IPS DF 6.9 (cell line): ENCODE data around the gene ALDH1A3.

Source experiments
- DNase-seq: peaks from one replicate; pipeline ENCODE4 v3.0.0-alpha.2; 2013; ENCODE audit warnings: low read depth, low spot score
- H3K27ac ChIP-seq: one replicate; pipeline ENCODE4 v1.5.1; 2013; ENCODE audit warnings: low read length, control low read depth
- H3K27me3 ChIP-seq: 2 replicates; pipeline ENCODE4 v1.6.1; 2013; ENCODE audit warnings: mild to moderate bottlenecking, low read length; ENCODE audit not compliant: control insufficient read depth, insufficient read depth
- H3K36me3 ChIP-seq: 2 replicates; pipeline ENCODE4 v1.6.1; 2013; ENCODE audit warnings: low read length; ENCODE audit not compliant: control insufficient read depth, insufficient read depth
- H3K4me1 ChIP-seq: 2 replicates; pipeline ENCODE4 v1.6.1; 2013; ENCODE audit warnings: low read length; ENCODE audit not compliant: control insufficient read depth, insufficient read depth
- H3K4me3 ChIP-seq: 2 replicates; pipeline ENCODE4 v1.5.1; 2013; ENCODE audit warnings: mild to moderate bottlenecking, low read length
- H3K9me3 ChIP-seq: 2 replicates; pipeline ENCODE4 v1.6.1; 2013; ENCODE audit warnings: low read length, inconsistent platforms; ENCODE audit not compliant: control insufficient read depth, insufficient read depth
- WGBS: extraction: QIAGEN DNeasy Blood & Tissue Kit; methylation state at CpG from one replicate; pipeline ENCODE4 v1.1.7; 2013; ENCODE audit warnings: mixed read lengths, missing lambda C conversion rate; ENCODE audit not compliant: insufficient read length, insufficient coverage; 5-methylcytosine and 5-hydroxymethylcytosine counted together

The ALDH1A3 gene

GRCh38 chr15:100926971-100927756 is 47.5 kb downstream of the ALDH1A3 start:
- Histone ChIP-seq H3K36me3 (no peaks in the 10 kb centered on the region), H3K9me3 (no peaks in the 10 kb centered on the region), H3K4me1 (peaks cover 4% of the 10 kb centered on the region; the same call in 1 of the 2 replicates), H3K4me3 (no peak overlapping the region), H3K27ac (no peak overlapping the region), H3K27me3 (no peaks in the 10 kb centered on the region)
- no peak for DNase-seq
- WGBS = no CpG with 5 or more reads among the region's 11 CpGs

GRCh38 chr15:100928632-100929280 is 49.1 kb downstream of the ALDH1A3 start:
- Histone ChIP-seq H3K36me3 (no peaks in the 10 kb centered on the region), H3K27ac (no peak overlapping the region), H3K4me3 (no peak overlapping the region), H3K27me3 (no peaks in the 10 kb centered on the region), H3K4me1 (peaks cover 6% of the 10 kb centered on the region), H3K9me3 (no peaks in the 10 kb centered on the region)
- DNase-seq = no peak
- WGBS = no CpG with 5 or more reads among the region's 13 CpGs

GRCh38 chr15:100929641-100930042 is 50.0 kb downstream of the ALDH1A3 start:
- Histone ChIP-seq H3K36me3 (no peaks in the 10 kb centered on the region), H3K4me1 (peaks cover 6% of the 10 kb centered on the region), H3K9me3 (no peaks in the 10 kb centered on the region), H3K27ac (no peak overlapping the region), H3K27me3 (no peaks in the 10 kb centered on the region), H3K4me3 (no peak overlapping the region)
- WGBS = no CpG with 5 or more reads among the region's 6 CpGs
- DNase-seq = no peak

- Histone ChIP-seq H3K27ac (no peak overlapping the region), H3K27me3 (no peaks in the 10 kb centered on the region), H3K4me1 (peaks cover 6% of the 10 kb centered on the region), H3K9me3 (no peaks in the 10 kb centered on the region), H3K36me3 (no peaks in the 10 kb centered on the region), H3K4me3 (no peak overlapping the region)
- no CpG with 5 or more reads among the region's 4 CpGs for WGBS
- no peak for DNase-seq
Measured at GRCh38 chr15:100930306-100930848, 50.7 kb downstream of the ALDH1A3 start.

GRCh38 chr15:100931143-100931890 is 51.7 kb downstream of the ALDH1A3 start:
- Histone ChIP-seq H3K4me3 (no peak overlapping the region), H3K36me3 (no peaks in the 10 kb centered on the region), H3K9me3 (no peaks in the 10 kb centered on the region), H3K27ac (no peak overlapping the region), H3K27me3 (no peaks in the 10 kb centered on the region), H3K4me1 (peaks cover 6% of the 10 kb centered on the region)
- no CpG with 5 or more reads among the region's 15 CpGs for WGBS
- no peak for DNase-seq

- Histone ChIP-seq H3K9me3 (no peaks in the 10 kb centered on the region), H3K4me3 (no peak overlapping the region), H3K27ac (no peak overlapping the region), H3K36me3 (no peaks in the 10 kb centered on the region), H3K27me3 (no peaks in the 10 kb centered on the region), H3K4me1 (peaks cover 6% of the 10 kb centered on the region)
- WGBS = no CpG with 5 or more reads among the region's 7 CpGs
- no peak for DNase-seq
Measured at GRCh38 chr15:100932676-100933348, 53.2 kb downstream of the ALDH1A3 start.

- no peaks in the 10 kb centered on the region; the same call in 1 of the 2 replicates for H3K9me3 ChIP-seq
- H3K27me3 ChIP-seq = no peaks in the 10 kb centered on the region
- peaks cover 2% of the 10 kb centered on the region for H3K4me1 ChIP-seq
- no peak for DNase-seq
- no peak overlapping the region for H3K27ac ChIP-seq
- no peaks in the 10 kb centered on the region for H3K36me3 ChIP-seq
- no peak overlapping the region for H3K4me3 ChIP-seq
Measured at GRCh38 chr15:100934166-100934565, 54.5 kb downstream of the ALDH1A3 start.

- no peak overlapping the region for H3K27ac ChIP-seq
- DNase-seq = no peak
- no peaks in the 10 kb centered on the region for H3K36me3 ChIP-seq
- no peak overlapping the region for H3K4me3 ChIP-seq
- no peaks in the 10 kb centered on the region; the same call in 1 of the 2 replicates for H3K9me3 ChIP-seq
- H3K27me3 ChIP-seq = no peaks in the 10 kb centered on the region
- H3K4me1 ChIP-seq = peaks cover 2% of the 10 kb centered on the region; the same call in 1 of the 2 replicates
Measured at GRCh38 chr15:100934726-100935125, 55.1 kb downstream of the ALDH1A3 start.

GRCh38 chr15:100937171-100937570 is 57.5 kb downstream of the ALDH1A3 start:
- Histone ChIP-seq H3K27ac (no peak overlapping the region), H3K4me3 (no peak overlapping the region), H3K9me3 (no peaks in the 10 kb centered on the region; the same call in 1 of the 2 replicates), H3K4me1 (peaks cover 2% of the 10 kb centered on the region; the same call in 1 of the 2 replicates), H3K27me3 (no peaks in the 10 kb centered on the region), H3K36me3 (no peaks in the 10 kb centered on the region)
- no peak for DNase-seq
- no CpG with 5 or more reads among the region's 4 CpGs for WGBS

- no peaks in the 10 kb centered on the region; the same call in 1 of the 2 replicates for H3K9me3 ChIP-seq
- no peaks in the 10 kb centered on the region for H3K4me1 ChIP-seq
- DNase-seq = no peak
- H3K36me3 ChIP-seq = no peaks in the 10 kb centered on the region
- whole genome bisulfite sequencing = no CpG with 5 or more reads among the region's 4 CpGs
- no peak overlapping the region for H3K4me3 ChIP-seq
- H3K27ac ChIP-seq = no peak overlapping the region
- H3K27me3 ChIP-seq = no peaks in the 10 kb centered on the region
Measured at GRCh38 chr15:100939791-100940190, 60.2 kb downstream of the ALDH1A3 start.
